ENCODE measurements around the gene ICOS. TPM values are rescaled to one million over a fixed set of nuclear protein-coding genes. Genes with fewer than 3 reads are reported as not detected.

ICOS gene
- total and polyA plus RNA-seq, 4 donors = 0.02 to 0.17 (median 0.09) TPM; not detected in 1

GRCh38 chr2:203973000-203973399, 36.4 kb downstream of the ICOS start (continued):
- TF ChIP-seq CTCF (IDR thresholded peaks at IDR 0.05; ENCODE audit: low read depth, low read length, missing input control) = no peak

- no peak for TF ChIP-seq RAD21 (IDR thresholded peaks at IDR 0.05)
- TF ChIP-seq EGR1 (IDR thresholded peaks at IDR 0.05; ENCODE audit: low read depth in 2 of 2) = no peak
- TF ChIP-seq ZBTB33 (IDR thresholded peaks at IDR 0.05) = no peak
- no peak for TF ChIP-seq YY1 (IDR thresholded peaks at IDR 0.05)
- no peak for TF ChIP-seq NR2F2 (IDR thresholded peaks at IDR 0.05)
- TF ChIP-seq FOXA2 (IDR thresholded peaks at IDR 0.05) = no peak
- no peak for TF ChIP-seq JUND (IDR thresholded peaks at IDR 0.05)
- TF ChIP-seq GABPA (IDR thresholded peaks at IDR 0.05 in 1 of 2, conservative IDR thresholded peaks at IDR 0.05 in 1 of 2) = no peak
- TF ChIP-seq FOXA1 (IDR thresholded peaks at IDR 0.05) = no peak
- TF ChIP-seq HNF4G (IDR thresholded peaks at IDR 0.05) = no peak
- no peak for TF ChIP-seq HNF4A (conservative IDR thresholded peaks at IDR 0.05)
- TF ChIP-seq ATF3 (IDR thresholded peaks at IDR 0.05) = no peak
- TF ChIP-seq TAF1 (conservative IDR thresholded peaks at IDR 0.05) = no peak
- TF ChIP-seq MAX (IDR thresholded peaks at IDR 0.05) = no peak
- Histone ChIP-seq H3K27me3 (ENCODE audit: control insufficient read depth in 4 of 4, insufficient read depth in 4 of 4, low read length in 3 of 4) (no peaks in the 10 kb centered on the region), H3K4me3 (ENCODE audit: low read depth in 1 of 3, low read length in 3 of 3) (no peak overlapping the region), H3K9me3 (ENCODE audit: control insufficient read depth in 4 of 4, low read length in 3 of 4) (no peaks in the 10 kb centered on the region), H3K36me3 (ENCODE audit: control insufficient read depth in 4 of 4, insufficient read depth in 3 of 4, low read depth in 1 of 4, low read length in 3 of 4) (no peaks in the 10 kb centered on the region), H3K27ac (ENCODE audit: low read depth in 1 of 2, low read length in 2 of 2) (no peak overlapping the region), H3K4me1 (ENCODE audit: control insufficient read depth in 4 of 4, insufficient read depth in 4 of 4, low read length in 3 of 4) (no peaks in the 10 kb centered on the region), H3K9ac (ENCODE audit: low read depth in 1 of 2, low read length in 2 of 2) (no peak overlapping the region)
- DNase-seq (ENCODE audit: low spot score) = no peak
- WGBS = 67% methylated on average over 3 of the region's 3 CpGs
These were observed 37.1 kb downstream of the ICOS start for GRCh38 chr2:203973676-203974075.

- H3K4me1 ChIP-seq (ENCODE audit: control insufficient read depth in 4 of 4, insufficient read depth in 4 of 4, low read length in 3 of 4) = no peaks in the 10 kb centered on the region
- WGBS = 79% methylated on average over 2 of the region's 2 CpGs
- H3K27ac ChIP-seq (ENCODE audit: low read depth in 1 of 2, low read length in 2 of 2) = no peak overlapping the region
- no peak for DNase-seq (ENCODE audit: low spot score)
- TF ChIP-seq REST (IDR thresholded peaks at IDR 0.05) = no peak
- TF ChIP-seq HNF4G (IDR thresholded peaks at IDR 0.05) = no peak
- TF ChIP-seq ATF3 (IDR thresholded peaks at IDR 0.05) = no peak
- TF ChIP-seq NR2F2 (IDR thresholded peaks at IDR 0.05) = no peak
- no peak for TF ChIP-seq TAF1 (conservative IDR thresholded peaks at IDR 0.05)
- TF ChIP-seq HNF4A (conservative IDR thresholded peaks at IDR 0.05) = no peak
- TF ChIP-seq MAX (IDR thresholded peaks at IDR 0.05) = no peak
- TF ChIP-seq YY1 (IDR thresholded peaks at IDR 0.05) = no peak
- no peak for TF ChIP-seq JUND (IDR thresholded peaks at IDR 0.05)
- H3K9ac ChIP-seq (ENCODE audit: low read depth in 1 of 2, low read length in 2 of 2) = no peak overlapping the region
- H3K27me3 ChIP-seq (ENCODE audit: control insufficient read depth in 4 of 4, insufficient read depth in 4 of 4, low read length in 3 of 4) = no peaks in the 10 kb centered on the region
- H3K4me3 ChIP-seq (ENCODE audit: low read depth in 1 of 3, low read length in 3 of 3) = no peak overlapping the region
- H3K36me3 ChIP-seq (ENCODE audit: control insufficient read depth in 4 of 4, insufficient read depth in 3 of 4, low read depth in 1 of 4, low read length in 3 of 4) = no peaks in the 10 kb centered on the region
- no peaks in the 10 kb centered on the region for H3K9me3 ChIP-seq (ENCODE audit: control insufficient read depth in 4 of 4, low read length in 3 of 4)
These were observed 39.3 kb downstream of the ICOS start for GRCh38 chr2:203975912-203976311.

Data from liver (tissue), 9 donors.